ENCODE results near the gene CDK5R2.

Gene CDK5R2

DNA sequence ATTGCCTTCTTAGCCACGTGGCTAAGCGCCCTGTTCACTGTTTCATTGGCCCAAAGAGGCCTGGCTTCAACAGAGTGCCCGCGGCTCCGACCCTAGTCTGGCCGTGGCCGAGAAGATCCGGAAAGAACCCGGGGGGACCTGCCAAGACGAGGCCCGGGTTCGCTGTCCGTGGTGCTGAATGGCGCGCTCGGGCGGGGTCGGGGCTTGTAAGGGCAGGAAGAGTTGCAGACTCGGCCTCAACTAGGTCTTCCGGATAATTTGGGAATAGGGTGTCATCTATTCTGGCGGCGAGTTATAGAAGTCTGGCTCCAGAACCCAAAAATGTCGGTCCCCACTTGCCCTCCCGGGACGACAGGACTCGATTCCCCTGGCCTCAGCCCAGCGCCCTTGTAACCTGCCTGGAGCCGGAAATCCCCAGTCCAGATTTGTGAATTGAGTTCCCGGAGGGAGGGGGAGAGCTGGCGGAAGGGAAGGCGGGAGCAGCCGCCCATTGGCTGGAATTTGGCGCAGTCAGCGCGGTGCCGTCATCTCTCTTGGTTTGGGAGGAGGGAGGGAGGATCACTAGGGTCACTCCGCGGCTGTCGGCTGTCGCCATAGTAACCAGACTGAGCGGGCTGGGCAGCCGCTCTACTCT lies 3.5 kb downstream of the CDK5R2 start:
- DNase-seq (ENCODE audit: low read depth) = peak; percentile 76
- H3K4me3 ChIP-seq (ENCODE audit: low read length) = no peak overlapping the region
- TF ChIP-seq, protein P1, sequence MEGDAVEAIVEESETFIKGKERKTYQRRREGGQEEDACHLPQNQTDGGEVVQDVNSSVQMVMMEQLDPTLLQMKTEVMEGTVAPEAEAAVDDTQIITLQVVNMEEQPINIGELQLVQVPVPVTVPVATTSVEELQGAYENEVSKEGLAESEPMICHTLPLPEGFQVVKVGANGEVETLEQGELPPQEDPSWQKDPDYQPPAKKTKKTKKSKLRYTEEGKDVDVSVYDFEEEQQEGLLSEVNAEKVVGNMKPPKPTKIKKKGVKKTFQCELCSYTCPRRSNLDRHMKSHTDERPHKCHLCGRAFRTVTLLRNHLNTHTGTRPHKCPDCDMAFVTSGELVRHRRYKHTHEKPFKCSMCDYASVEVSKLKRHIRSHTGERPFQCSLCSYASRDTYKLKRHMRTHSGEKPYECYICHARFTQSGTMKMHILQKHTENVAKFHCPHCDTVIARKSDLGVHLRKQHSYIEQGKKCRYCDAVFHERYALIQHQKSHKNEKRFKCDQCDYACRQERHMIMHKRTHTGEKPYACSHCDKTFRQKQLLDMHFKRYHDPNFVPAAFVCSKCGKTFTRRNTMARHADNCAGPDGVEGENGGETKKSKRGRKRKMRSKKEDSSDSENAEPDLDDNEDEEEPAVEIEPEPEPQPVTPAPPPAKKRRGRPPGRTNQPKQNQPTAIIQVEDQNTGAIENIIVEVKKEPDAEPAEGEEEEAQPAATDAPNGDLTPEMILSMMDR (IDR thresholded peaks at IDR 0.05; ENCODE audit: insufficient read depth, low read depth, low read length, missing control alignments) = no peak

DNA sequence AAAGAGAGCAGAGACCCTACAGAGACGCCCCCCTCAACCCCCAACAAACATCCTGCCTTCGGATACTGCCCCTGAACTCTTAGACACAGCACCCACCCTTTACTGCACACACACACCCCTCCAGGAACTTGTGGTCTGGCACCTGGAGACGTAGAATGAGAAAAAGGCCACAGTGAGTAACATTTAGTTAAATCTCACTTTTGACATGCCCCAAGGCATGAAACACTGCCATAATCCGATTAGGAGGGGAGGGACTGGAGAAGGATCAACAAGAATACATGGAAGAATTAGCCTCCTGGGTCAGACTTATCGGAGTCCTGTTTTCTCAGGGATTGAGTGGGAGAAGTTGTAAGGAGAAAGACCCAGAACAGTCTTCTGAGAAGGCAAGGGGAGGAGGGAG lies 4.1 kb downstream of the CDK5R2 start:
- no peak overlapping the region for H3K4me3 ChIP-seq (ENCODE audit: low read length)

DNA sequence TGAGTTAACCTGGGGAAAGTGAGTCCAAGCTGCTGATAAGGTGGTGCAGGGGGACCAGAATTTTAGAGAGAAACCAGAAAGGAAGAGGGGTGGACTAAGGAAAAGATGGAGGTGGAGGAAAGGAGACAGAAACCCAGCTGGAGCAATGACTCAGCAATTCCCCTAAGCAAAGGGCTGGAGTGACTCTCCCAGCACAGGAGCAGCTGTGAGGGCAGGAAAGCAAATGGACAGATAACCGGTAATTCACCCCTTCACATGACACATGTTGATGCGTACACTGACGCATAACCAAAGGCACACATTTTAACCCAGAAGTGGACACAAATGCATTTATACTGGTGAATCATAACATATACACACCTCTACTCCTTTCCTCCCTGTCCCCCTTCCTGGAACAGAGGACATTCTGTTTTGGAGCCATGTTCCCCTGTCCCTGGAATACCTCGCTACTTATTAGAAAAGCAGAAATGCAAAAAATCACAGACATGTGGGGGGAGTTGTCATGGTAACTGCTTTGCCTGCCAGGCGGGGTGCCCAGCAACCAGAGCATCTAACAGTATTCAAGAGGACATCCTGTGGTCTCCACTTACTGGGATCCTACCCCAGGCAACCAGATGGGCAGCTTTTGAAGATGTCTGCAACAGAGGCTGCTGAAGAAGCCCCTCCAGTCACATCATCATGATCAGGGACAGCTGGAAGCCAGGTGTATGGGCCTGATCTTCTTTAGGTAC lies 4.7 kb downstream of the CDK5R2 start:
- DNase-seq (ENCODE audit: low read depth) = peak; percentile 75
- no peak overlapping the region for H3K4me3 ChIP-seq (ENCODE audit: low read length)
- TF ChIP-seq, protein P1 (IDR thresholded peaks at IDR 0.05; ENCODE audit: insufficient read depth, low read depth, low read length, missing control alignments) = no peak

More for the DNA sequence above, 4.1 kb downstream of the CDK5R2 start:
- TF ChIP-seq, protein P1 (IDR thresholded peaks at IDR 0.05; ENCODE audit: insufficient read depth, low read depth, low read length, missing control alignments) = no peak
- no peak for DNase-seq (ENCODE audit: low read depth)

DNA sequence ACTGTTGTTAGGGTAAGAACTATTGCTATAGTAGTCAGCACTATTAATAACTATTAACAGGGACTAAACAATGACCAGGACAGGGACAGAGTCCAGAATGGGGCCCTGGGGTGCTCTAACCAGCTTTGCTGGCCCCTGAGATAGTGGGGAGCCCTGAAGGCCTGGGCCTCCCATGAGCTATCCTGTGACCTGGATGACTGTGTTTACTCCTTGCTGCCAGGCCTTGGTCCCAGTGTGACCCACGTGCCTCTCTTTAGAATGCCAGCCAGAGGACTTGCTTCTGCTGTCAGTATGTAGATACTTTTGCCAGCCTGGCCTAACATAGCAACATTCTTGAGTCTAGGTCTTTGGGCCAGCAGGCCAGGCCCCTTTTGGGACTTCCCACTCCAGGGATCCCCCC lies 11.4 kb downstream of the CDK5R2 start:
- TF ChIP-seq, protein P1 (IDR thresholded peaks at IDR 0.05; ENCODE audit: insufficient read depth, low read depth, low read length, missing control alignments) = no peak
- H3K4me3 ChIP-seq (ENCODE audit: low read length) = no peak overlapping the region
- no peak for DNase-seq (ENCODE audit: low read depth)

DNA sequence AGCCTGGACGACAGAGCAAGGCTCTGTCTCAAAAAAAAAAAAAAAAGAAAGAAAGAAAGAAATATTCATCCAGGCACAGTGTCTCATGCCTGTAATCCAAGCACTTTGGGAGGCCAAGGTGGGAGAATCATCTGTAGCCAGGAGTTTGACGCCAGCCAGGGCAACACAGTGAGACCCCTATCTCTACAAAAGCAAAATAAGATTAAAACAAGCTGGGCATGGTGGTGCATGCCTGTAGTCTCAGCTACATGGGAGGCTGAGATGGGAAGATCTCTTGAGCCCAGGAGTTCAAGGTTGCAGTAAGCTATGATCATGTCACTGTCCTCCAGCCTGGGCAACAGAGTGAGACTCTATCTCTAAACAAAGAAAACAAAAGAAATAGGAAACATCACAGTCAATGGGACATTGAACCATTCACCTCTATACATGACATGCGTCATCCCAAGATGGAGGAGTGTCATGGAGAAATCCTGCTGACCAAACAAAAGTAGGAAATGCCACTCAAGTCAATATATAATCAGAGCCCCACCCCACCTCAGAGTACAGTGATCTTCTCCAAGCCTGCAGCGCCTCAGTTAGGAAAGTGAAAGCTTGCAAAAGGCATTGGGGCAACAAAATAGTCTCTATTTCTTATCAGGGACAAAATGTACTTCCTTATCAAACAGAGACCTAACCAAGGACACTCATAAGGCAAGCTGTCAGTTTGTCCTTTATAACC lies 15.8 kb downstream of the CDK5R2 start:
- DNase-seq (ENCODE audit: low read depth) = no peak
- H3K4me3 ChIP-seq (ENCODE audit: low read length) = no peak overlapping the region
- TF ChIP-seq, protein P1 (IDR thresholded peaks at IDR 0.05; ENCODE audit: insufficient read depth, low read depth, low read length, missing control alignments) = no peak

DNA sequence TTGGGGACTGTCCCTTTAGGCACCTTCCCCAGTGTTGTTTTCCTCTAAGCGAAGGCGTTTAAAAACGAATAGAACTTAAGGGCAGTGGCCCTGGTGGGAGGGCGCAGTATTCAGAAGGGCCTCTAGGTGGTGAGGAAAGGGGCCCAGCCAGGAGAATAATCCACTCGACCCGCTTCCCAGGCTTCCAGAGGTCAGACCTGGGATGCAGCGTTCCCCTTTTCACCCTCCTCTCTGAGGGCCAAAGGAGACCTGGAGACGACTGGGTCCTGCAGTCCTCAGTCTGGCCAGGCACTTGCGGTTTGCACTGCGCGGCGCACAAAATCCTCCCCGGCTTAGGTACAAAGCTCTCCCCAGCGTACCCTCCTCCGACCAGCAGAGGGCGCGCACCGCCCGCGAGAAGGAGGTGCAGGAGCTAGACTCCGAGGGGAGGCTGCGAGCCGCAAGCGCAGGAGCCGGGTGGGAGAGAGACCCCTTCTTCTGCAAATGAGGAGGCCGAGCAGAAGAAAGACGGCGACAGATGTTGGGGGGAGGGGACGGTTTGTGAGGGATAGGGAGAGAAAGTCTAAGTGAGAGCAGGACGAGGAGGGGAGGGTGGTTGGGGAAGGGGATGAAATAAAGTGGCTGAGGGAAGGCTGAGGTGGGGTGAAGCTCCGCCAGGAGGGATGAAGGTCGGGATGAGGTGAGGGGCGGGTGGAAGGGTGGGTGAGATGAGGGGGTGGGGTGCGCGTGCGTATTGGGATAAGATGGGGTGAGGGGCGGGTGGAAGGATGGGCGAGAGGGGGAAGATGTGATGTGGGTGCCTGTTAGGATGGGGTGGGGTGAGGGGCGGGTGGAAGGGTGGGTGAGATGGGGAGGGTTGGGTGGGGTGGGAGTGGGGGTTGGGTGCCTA lies 20.6 kb downstream of the CDK5R2 start:
- no peak overlapping the region for H3K4me3 ChIP-seq (ENCODE audit: low read length)
- DNase-seq (ENCODE audit: low read depth) = peak; percentile 82
- TF ChIP-seq, protein P1 (IDR thresholded peaks at IDR 0.05; ENCODE audit: insufficient read depth, low read depth, low read length, missing control alignments) = peak; percentile 86

Measured in epithelial cell of esophagus (primary cell).